Fibroblast of mammary gland (primary cell): ENCODE measurements around the gene TP53BP2.
"Not testable (repeated sequence)": the region's sequence is repeated elsewhere in the genome, so short reads cannot be mapped to it uniquely, and the experiment has no call there.

ENCODE experiments used
- DNase-seq: peaks from one replicate; pipeline ENCODE4 v3.0.0-alpha.2; 2010; ENCODE audit warnings: low read depth
- H3K4me3 ChIP-seq: 2 replicates; pipeline ENCODE4 v1.5.1; 2011; ENCODE audit warnings: low read depth, mild to moderate bottlenecking, low read length, moderate library complexity; ENCODE audit not compliant: control insufficient read depth
- CTCF ChIP-seq: conservative IDR thresholded peaks from 2 replicates; pipeline ENCODE4 v1.5.1; 2011; ENCODE audit warnings: low read depth, low read length, inconsistent platforms; ENCODE audit not compliant: control insufficient read depth, insufficient read depth

The TP53BP2 gene

GRCh38 chr1:223820971-223821370, 24.8 kb downstream of the TP53BP2 start:
- TF ChIP-seq CTCF: no peak
- no peak for DNase-seq
- no peak overlapping the region for H3K4me3 ChIP-seq

GRCh38 chr1:223820515-223820858, 25.3 kb downstream of the TP53BP2 start:
- H3K4me3 ChIP-seq: no peak overlapping the region
- TF ChIP-seq CTCF: no peak
- DNase-seq: no peak

- DNase-seq: peak; percentile 60
- TF ChIP-seq CTCF: no peak
- no peak overlapping the region for H3K4me3 ChIP-seq
These were observed 25.8 kb downstream of the TP53BP2 start for GRCh38 chr1:223819730-223820514.

DNA sequence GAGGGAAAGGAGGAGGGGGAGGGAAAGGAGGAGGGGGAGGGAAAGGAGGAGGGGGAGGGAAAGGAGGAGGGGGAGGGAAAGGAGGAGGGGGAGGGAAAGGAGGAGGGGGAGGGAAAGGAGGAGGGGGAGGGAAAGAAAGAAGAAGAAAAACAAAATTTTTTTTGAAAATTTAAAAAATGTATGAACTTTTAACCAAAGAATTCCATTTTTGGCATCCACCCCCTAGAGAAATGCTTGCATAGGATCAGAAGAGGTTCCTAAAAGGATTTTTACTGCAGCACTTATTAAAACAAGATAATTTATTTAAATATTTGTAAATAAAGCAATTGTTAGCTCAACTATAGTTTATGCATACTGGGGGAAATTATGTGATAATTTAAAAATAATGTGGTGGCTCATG, 28.5 kb downstream of the TP53BP2 start:
- not testable (repeated sequence) for H3K4me3 ChIP-seq, DNase-seq

DNA sequence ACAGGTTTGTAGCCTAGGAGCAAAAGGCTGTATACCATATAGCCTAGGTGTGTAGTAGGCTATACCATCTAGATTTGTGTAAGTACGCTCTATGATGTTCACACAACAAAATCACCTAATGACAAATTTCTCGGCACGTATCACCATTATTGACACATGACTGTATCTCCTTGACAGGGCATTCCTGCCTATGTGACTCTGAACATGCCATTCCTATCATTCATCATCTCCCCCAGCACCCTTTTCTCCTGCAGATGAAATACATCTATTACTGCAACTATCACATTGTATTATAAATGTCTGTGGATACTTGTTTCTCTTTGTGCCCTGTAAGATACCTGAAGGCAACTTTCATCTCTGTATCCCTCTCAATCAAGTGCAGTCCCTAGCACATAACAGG, 29.9 kb downstream of the TP53BP2 start:
- TF ChIP-seq CTCF: no peak
- DNase-seq: peak; percentile 29

GRCh38 chr1:223815020-223815853, 30.5 kb downstream of the TP53BP2 start:
- TF ChIP-seq CTCF: no peak

More for the DNA sequence above, 29.9 kb downstream of the TP53BP2 start:
- no peak overlapping the region for H3K4me3 ChIP-seq

DNA sequence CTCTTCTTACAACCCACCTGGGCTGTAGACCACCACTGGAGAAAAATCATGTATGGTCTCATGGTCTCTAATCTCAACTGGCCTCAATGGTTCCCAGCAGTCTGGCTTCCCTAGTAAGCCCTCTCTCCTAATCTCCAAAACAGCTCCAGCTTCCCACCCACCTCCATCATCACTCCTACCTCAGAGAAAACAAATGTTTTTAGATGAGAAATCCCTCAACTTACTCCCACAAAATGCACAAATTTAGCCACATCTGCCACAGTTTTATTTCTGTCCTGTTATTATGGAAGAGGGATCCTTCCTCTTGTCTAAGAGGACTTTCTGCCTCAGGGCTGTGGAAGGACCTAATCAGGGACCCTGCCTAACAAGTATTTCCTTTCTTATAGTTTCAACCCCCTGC, 32.1 kb downstream of the TP53BP2 start:
- DNase-seq: no peak
- no peak for TF ChIP-seq CTCF
- no peak overlapping the region for H3K4me3 ChIP-seq

More at GRCh38 chr1:223815020-223815853, 30.5 kb downstream of the TP53BP2 start:
- no peak for DNase-seq
- no peak overlapping the region for H3K4me3 ChIP-seq
